PC-3 (cell line): ENCODE results near the gene LAMA5. TPM values are rescaled to one million over a fixed set of nuclear protein-coding genes. Genes with fewer than 3 reads are reported as not detected.

Experiments
- ATAC-seq: fragments of 200-7000 bp; cut with Tn5 transposase; 2 replicates; pipeline ENCODE4 v1.9.1; 2020; ENCODE audit warnings: mild to moderate bottlenecking, moderate library complexity
- BruUV-seq: library from RNA; stranded (reverse); fragments of 400-500 nt; replicated peaks from 2 replicates; lab custom pipeline; 2021; lab: Mats Ljungman, UMichigan
- CTCF ChIA-PET: fragments of 300-600 bp; sonication (Branson Sonifier 250); formaldehyde crosslinking; loops from one replicate; lab custom pipeline; 2022; ENCODE audit warnings: antibody characterized with exemption; lab: Charles Lee
- POLR2A ChIA-PET: fragments of 300-600 bp; sonication (Branson Sonifier 250); formaldehyde crosslinking; loops from one replicate; lab custom pipeline; 2022; ENCODE audit warnings: antibody characterized with exemption; ENCODE audit not compliant: unreplicated experiment; lab: Charles Lee
- DNase-seq: peaks from one replicate; pipeline ENCODE4 v3.0.0-alpha.2; 2015
- H2AFZ ChIP-seq: fragments of 300-600 bp; sonication (generic); 2 replicates; pipeline ENCODE4 v1.6.0; 2016; ENCODE audit warnings: antibody characterized with exemption, low read length
- H3F3A ChIP-seq: fragments of 300-600 bp; sonication (generic); one replicate; pipeline ENCODE4 v1.6.0; 2017; ENCODE audit warnings: antibody characterized with exemption, low read length, control low read depth, mild to moderate bottlenecking; ENCODE audit not compliant: unreplicated experiment
- H3K27ac ChIP-seq: fragments of 300-600 bp; sonication (generic); 2 replicates; pipeline ENCODE4 v1.5.1; 2016; ENCODE audit warnings: mild to moderate bottlenecking, low read length
- H3K27me3 ChIP-seq: fragments of 300-600 bp; sonication (generic); 2 replicates; pipeline ENCODE4 v1.6.1; 2016; ENCODE audit warnings: low read length, mixed read lengths
- H3K36me3 ChIP-seq: fragments of 300-600 bp; sonication (generic); 2 replicates; pipeline ENCODE4 v1.6.1; 2016; ENCODE audit warnings: low read depth, mixed run types, low read length, mixed read lengths
- H3K4me1 ChIP-seq: fragments of 300-600 bp; sonication (generic); 2 replicates; pipeline ENCODE4 v1.5.1; 2016; ENCODE audit warnings: low read length; ENCODE audit not compliant: insufficient read depth
- H3K4me2 ChIP-seq: fragments of 300-600 bp; sonication (generic); 2 replicates; pipeline ENCODE4 v1.6.0; 2016; ENCODE audit warnings: low read length
- H3K4me3 ChIP-seq: fragments of 300-600 bp; sonication (generic); 2 replicates; pipeline ENCODE4 v1.5.1; 2016; ENCODE audit warnings: mild to moderate bottlenecking, low read length, mixed read lengths
- H3K79me2 ChIP-seq: fragments of 300-600 bp; sonication (generic); 2 replicates; pipeline ENCODE4 v1.6.1; 2017; ENCODE audit warnings: low read length, mixed read lengths
- H3K9ac ChIP-seq: fragments of 300-600 bp; sonication (generic); 2 replicates; pipeline ENCODE4 v1.6.0; 2016; ENCODE audit warnings: mild to moderate bottlenecking, low read length
- H3K9me2 ChIP-seq: fragments of 300-600 bp; sonication (generic); replicated peaks from 2 replicates; pipeline ENCODE4 v1.6.1; 2016; ENCODE audit warnings: mixed run types, low read length, mixed read lengths
- H3K9me3 ChIP-seq: fragments of 300-600 bp; sonication (generic); 2 replicates; pipeline ENCODE4 v1.6.1; 2016; ENCODE audit warnings: low read length, mixed read lengths
- H4K20me1 ChIP-seq: fragments of 300-600 bp; sonication (generic); 2 replicates; pipeline ENCODE4 v1.6.1; 2016; ENCODE audit warnings: low read length, mixed read lengths
- EZH2 ChIP-seq: fragments of 300-600 bp; sonication (generic); IDR thresholded peaks from one replicate; pipeline ENCODE4 v1.6.1; 2017; ENCODE audit warnings: antibody characterized with exemption, mild to moderate bottlenecking, low read length; ENCODE audit not compliant: unreplicated experiment
- EZH2phosphoT487 ChIP-seq: fragments of 300-600 bp; sonication (generic); IDR thresholded peaks from 2 replicates; pipeline ENCODE4 v1.6.1; 2018; ENCODE audit warnings: mild to moderate bottlenecking, antibody characterized with exemption, low read length, borderline replicate concordance
- intact Hi-C: fragments of 100-400 bp; cut with micrococcal nuclease; formaldehyde crosslinking; loops from 2 replicates; pipeline ENCODE4 v1.9.0; 2023
- total RNA-seq: library from RNA; depleted of rRNA; stranded (reverse); fragments of >200 nt; gene quantifications from 2 replicates; pipeline ENCODE4 v1.2.3, GENCODE V29; 2014
- TF ChIP-seq, protein P1 (sequence below): fragments of 300-600 bp; sonication (generic); conservative IDR thresholded peaks from 2 replicates; pipeline ENCODE4 v1.5.1; 2017; ENCODE audit warnings: antibody characterized with exemption, low read depth, mild to moderate bottlenecking, low read length

Gene LAMA5
- total RNA-seq, 1 experiment from 2014 or later, result 196 TPM

DNA sequence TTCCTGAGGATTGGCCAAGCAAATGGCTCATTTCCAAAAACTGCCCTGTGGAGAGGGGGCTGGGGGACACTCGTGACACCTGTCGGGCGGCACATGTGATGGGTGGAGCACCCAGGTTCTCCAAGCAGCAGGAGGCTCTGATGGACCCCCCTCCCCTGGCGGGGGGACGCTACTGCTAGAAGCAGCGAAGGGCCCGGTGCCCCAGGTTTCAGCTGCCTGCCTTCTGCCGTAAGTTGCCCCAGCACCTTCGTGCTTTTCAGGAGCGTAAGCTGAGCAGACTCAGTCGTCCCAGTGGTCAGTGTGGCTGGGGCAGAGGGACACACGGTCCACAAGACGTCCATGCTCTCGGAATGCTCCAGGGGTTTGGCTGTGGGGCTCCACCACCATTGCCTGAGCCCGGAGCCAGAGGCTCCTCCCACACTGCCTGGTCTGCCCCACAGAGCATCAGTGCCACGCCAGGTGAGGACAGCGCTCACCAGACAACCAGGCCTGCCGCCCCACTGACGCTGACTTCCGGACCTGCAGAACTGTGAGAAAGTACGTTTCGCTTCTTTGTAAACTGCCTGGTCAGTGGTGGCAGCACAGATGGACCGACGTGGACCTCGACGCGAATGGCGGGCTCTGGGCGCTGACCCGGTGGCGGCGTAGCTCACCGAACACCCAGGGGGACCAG is 68.4 kb downstream of the LAMA5 start:
- ATAC-seq, result no peak
- POLR2A ChIA-PET, result no interaction called here
- CTCF ChIA-PET, result no interaction called here

DNA sequence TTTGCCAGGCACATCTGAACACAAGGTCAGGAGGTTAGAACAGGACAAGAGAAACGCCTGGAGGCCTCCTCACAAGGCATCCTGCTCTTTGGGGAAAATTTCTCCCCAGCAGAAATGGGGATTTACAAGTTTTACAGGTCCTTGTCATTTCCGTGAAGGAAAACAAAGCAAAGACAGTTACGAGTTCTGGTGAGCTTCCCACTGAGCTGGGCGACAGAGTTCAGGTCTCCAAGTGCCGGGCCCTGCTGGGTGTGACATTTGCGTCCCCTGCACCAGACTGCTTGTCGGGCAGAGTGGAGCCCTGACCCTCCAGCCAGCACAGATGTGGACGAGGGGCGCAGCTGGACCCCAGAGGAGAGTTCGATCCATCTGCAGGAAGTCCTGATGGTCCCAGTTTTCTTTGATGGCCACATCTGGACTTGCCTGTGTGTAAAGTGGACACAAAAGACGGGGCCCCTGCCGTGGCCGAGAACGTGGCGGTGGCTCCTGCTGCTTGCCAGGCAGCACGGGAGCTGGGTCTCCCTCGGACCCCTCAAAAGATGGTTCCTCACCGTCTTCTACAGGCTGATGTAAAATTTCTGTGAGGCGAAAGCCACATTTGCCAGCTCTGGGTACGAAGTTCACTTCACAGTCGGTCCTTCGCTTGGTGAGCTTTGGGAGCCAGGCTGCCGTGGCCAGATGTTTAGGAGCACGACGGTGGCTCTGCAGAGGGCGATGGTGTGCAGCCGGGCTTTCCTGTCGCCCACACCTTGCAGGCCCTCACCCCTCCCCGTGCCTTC is 69.5 kb downstream of the LAMA5 start:
- ChIA-PET POLR2A (no interaction called here), CTCF (no interaction called here)
- H3K9me3 ChIP-seq, result no peaks in the 10 kb centered on the region
- H3K79me2 ChIP-seq, result no peaks in the 10 kb centered on the region
- no peak for ATAC-seq
- no peaks in the 10 kb centered on the region for H3F3A ChIP-seq
- no peak overlapping the region for H3K4me3 ChIP-seq
- no peaks in the 10 kb centered on the region for H4K20me1 ChIP-seq
- TF ChIP-seq EZH2, result no peak
- TF ChIP-seq, protein P1, sequence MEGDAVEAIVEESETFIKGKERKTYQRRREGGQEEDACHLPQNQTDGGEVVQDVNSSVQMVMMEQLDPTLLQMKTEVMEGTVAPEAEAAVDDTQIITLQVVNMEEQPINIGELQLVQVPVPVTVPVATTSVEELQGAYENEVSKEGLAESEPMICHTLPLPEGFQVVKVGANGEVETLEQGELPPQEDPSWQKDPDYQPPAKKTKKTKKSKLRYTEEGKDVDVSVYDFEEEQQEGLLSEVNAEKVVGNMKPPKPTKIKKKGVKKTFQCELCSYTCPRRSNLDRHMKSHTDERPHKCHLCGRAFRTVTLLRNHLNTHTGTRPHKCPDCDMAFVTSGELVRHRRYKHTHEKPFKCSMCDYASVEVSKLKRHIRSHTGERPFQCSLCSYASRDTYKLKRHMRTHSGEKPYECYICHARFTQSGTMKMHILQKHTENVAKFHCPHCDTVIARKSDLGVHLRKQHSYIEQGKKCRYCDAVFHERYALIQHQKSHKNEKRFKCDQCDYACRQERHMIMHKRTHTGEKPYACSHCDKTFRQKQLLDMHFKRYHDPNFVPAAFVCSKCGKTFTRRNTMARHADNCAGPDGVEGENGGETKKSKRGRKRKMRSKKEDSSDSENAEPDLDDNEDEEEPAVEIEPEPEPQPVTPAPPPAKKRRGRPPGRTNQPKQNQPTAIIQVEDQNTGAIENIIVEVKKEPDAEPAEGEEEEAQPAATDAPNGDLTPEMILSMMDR, result no peak
- H2AFZ ChIP-seq, result no peak overlapping the region
- intact Hi-C loops, result no loop called here
- BruUV-seq, result no TSS peak
- H3K36me3 ChIP-seq, result peaks cover 12% of the 10 kb centered on the region
- H3K27ac ChIP-seq, result no peak overlapping the region
- no peaks in the 10 kb centered on the region for H3K4me1 ChIP-seq
- no peaks in the 10 kb centered on the region for H3K9me2 ChIP-seq
- DNase-seq, result no peak
- no peak overlapping the region for H3K4me2 ChIP-seq
- no peaks in the 10 kb centered on the region for H3K27me3 ChIP-seq
- no peak overlapping the region for H3K9ac ChIP-seq

More for the DNA sequence above, 68.4 kb downstream of the LAMA5 start:
- H3K4me1 ChIP-seq, result no peaks in the 10 kb centered on the region
- H3K9me3 ChIP-seq, result no peaks in the 10 kb centered on the region
- BruUV-seq, result no TSS peak
- H3K36me3 ChIP-seq, result peaks cover 9% of the 10 kb centered on the region
- DNase-seq, result no peak
- H3F3A ChIP-seq, result no peaks in the 10 kb centered on the region
- H2AFZ ChIP-seq, result no peak overlapping the region
- intact Hi-C loops, result no loop called here
- no peak for TF ChIP-seq EZH2
- TF ChIP-seq, protein P1, result no peak
- no peak overlapping the region for H3K27ac ChIP-seq
- H3K79me2 ChIP-seq, result peaks cover 9% of the 10 kb centered on the region
- H3K4me2 ChIP-seq, result no peak overlapping the region
- H3K9ac ChIP-seq, result no peak overlapping the region
- no peak overlapping the region for H3K4me3 ChIP-seq
- H3K9me2 ChIP-seq, result no peaks in the 10 kb centered on the region
- H3K27me3 ChIP-seq, result no peaks in the 10 kb centered on the region
- H4K20me1 ChIP-seq, result peaks cover 4% of the 10 kb centered on the region

DNA sequence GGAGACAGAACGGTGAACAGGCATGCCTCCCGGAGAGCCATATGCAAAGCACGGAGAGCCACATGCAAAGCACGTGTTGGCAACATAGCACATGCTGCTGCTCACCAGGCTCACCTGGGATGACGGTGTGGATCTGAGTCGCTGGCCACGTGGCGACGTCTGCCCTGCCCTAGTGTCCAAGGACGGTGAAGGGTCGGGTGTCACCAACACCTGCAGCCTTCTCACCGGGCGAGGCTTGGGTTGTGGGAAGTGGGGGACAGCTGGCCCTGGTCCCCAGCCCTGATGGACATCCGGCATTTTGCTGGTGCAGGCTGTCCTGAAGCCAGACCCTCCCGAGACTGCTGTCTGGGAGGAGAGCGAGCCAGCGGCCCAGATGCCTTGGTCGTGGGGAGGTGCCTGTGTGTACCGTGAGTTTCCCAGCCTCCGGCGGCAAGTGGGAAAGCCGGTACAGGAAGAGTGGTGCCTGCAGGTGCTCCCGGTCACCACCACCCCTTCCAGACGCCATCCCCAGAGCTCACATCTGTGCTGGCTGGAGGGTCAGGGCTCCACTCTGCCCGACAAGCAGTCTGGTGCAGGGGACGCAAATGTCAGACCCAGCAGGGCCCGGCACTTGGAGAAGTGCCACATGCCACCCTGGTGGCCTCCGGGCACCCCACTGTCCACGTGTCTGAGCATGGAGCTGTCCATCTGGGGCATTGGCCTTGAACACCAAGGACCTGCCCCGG is 70.2 kb downstream of the LAMA5 start:
- intact Hi-C loops, result no loop called here
- POLR2A ChIA-PET, result no interaction called here
- no peak overlapping the region for H3K4me3 ChIP-seq

More for the DNA sequence above, 70.2 kb downstream of the LAMA5 start:
- H3K9me2 ChIP-seq, result no peaks in the 10 kb centered on the region
- no peaks in the 10 kb centered on the region for H3F3A ChIP-seq
- H3K36me3 ChIP-seq, result peaks cover 12% of the 10 kb centered on the region
- BruUV-seq, result no TSS peak
- H3K4me2 ChIP-seq, result no peak overlapping the region
- no peaks in the 10 kb centered on the region for H3K9me3 ChIP-seq
- H2AFZ ChIP-seq, result no peak overlapping the region
- no peak for DNase-seq
- no peaks in the 10 kb centered on the region for H3K27me3 ChIP-seq
- CTCF ChIA-PET, result no interaction called here
- no peaks in the 10 kb centered on the region for H3K4me1 ChIP-seq
- H3K79me2 ChIP-seq, result no peaks in the 10 kb centered on the region
- no peak overlapping the region for H3K27ac ChIP-seq
- ATAC-seq, result no peak
- no peaks in the 10 kb centered on the region for H4K20me1 ChIP-seq
- TF ChIP-seq, protein P1, result no peak
- no peak for TF ChIP-seq EZH2phosphoT487
- TF ChIP-seq EZH2, result no peak
- no peak overlapping the region for H3K9ac ChIP-seq
